Skin of body (tissue), 2 donors: ENCODE measurements around the gene SOD1. TPM values are rescaled to one million over a fixed set of nuclear protein-coding genes. Genes with fewer than 3 reads are reported as not detected.

ENCODE experiments used
- DNase-seq: peaks from one replicate; lab custom pipeline; 2025; lab: John Stamatoyannopoulos, UW
- total RNA-seq: library from RNA; depleted of rRNA; stranded (reverse); fragments of >200 nt; gene quantifications from one replicate; pipeline ENCODE4 v1.2.3, GENCODE V29; 2014

SOD1 gene
- total RNA-seq, 1 donor from 2014 or later: 75.5 TPM

GRCh38 chr21:31682620-31683019 is 23.1 kb downstream of the SOD1 start:
- no peak for DNase-seq

GRCh38 chr21:31683029-31683428 is 23.5 kb downstream of the SOD1 start:
- DNase-seq: no peak

- no peak for DNase-seq
Observed at GRCh38 chr21:31684918-31685317, 25.4 kb downstream of the SOD1 start.

GRCh38 chr21:31686272-31686915 is 26.9 kb downstream of the SOD1 start:
- DNase-seq: no peak

- no peak for DNase-seq
Observed at GRCh38 chr21:31687108-31687507, 27.6 kb downstream of the SOD1 start.

- no peak for DNase-seq
Observed at GRCh38 chr21:31688603-31689368, 29.3 kb downstream of the SOD1 start.

- no peak for DNase-seq
Observed at GRCh38 chr21:31693222-31693621, 33.7 kb downstream of the SOD1 start.

- DNase-seq: no peak
Observed at GRCh38 chr21:31696424-31696823, 36.9 kb downstream of the SOD1 start.

- no peak for DNase-seq
Observed at GRCh38 chr21:31698461-31698860, 39.0 kb downstream of the SOD1 start.

- DNase-seq: no peak
Observed at GRCh38 chr21:31700040-31700439, 40.5 kb downstream of the SOD1 start.

- DNase-seq: no peak
Observed at GRCh38 chr21:31706562-31706961, 47.1 kb downstream of the SOD1 start.

GRCh38 chr21:31707499-31707898 is 48.0 kb downstream of the SOD1 start:
- no peak for DNase-seq

- DNase-seq: no peak
Observed at GRCh38 chr21:31708541-31708940, 49.0 kb downstream of the SOD1 start.

GRCh38 chr21:31710586-31710985 is 51.1 kb downstream of the SOD1 start:
- no peak for DNase-seq

- no peak for DNase-seq
Observed at GRCh38 chr21:31711326-31711725, 51.8 kb downstream of the SOD1 start.

GRCh38 chr21:31711745-31712285 is 52.3 kb downstream of the SOD1 start:
- no peak for DNase-seq

GRCh38 chr21:31713115-31713514 is 53.6 kb downstream of the SOD1 start:
- DNase-seq: no peak

GRCh38 chr21:31713973-31714740 is 54.7 kb downstream of the SOD1 start:
- DNase-seq: no peak

GRCh38 chr21:31714741-31715365 is 55.4 kb downstream of the SOD1 start:
- DNase-seq: no peak

GRCh38 chr21:31716106-31716505 is 56.6 kb downstream of the SOD1 start:
- DNase-seq: no peak
